GM12878 (cell line): ENCODE data around the gene RAD51B. TPM values are rescaled to one million over a fixed set of nuclear protein-coding genes. Genes with fewer than 3 reads are reported as not detected.

Experiments used
- BRCA1 ChIP-seq: IDR thresholded peaks from 2 replicates; pipeline ENCODE4 v1.6.1; 2011; ENCODE audit warnings: low read depth, low read length, improper control_type of control experiment
- CBFB ChIP-seq: IDR thresholded peaks from 2 replicates; pipeline ENCODE4 v1.6.1; 2016; ENCODE audit warnings: antibody characterized with exemption, low read depth
- CBX3 ChIP-seq: fragments of 200-600 bp; sonication (generic); IDR thresholded peaks from 2 replicates; pipeline ENCODE4 v1.6.1; 2016; ENCODE audit warnings: low read depth, borderline replicate concordance
- CHD2 ChIP-seq: IDR thresholded peaks from 2 replicates; pipeline ENCODE4 v1.6.1; 2011; ENCODE audit warnings: low read depth, low read length, improper control_type of control experiment, borderline replicate concordance
- E2F4 ChIP-seq: IDR thresholded peaks from 2 replicates; pipeline ENCODE4 v1.6.1; 2012; ENCODE audit warnings: low read depth, low read length, improper control_type of control experiment
- EGR1 ChIP-seq, 2 experiments: IDR thresholded peaks; 1 replicate in 1 of 2; 2 replicates in 1 of 2; pipeline ENCODE4 v1.6.1; 2011 to 2012; ENCODE audit warnings: low read depth in 2 of 2, low read length in 2 of 2, borderline replicate concordance in 1 of 2, mild to moderate bottlenecking in 1 of 2, moderate library complexity in 1 of 2
- EP300 ChIP-seq, 2 experiments: fragments of 150-350 bp in 1 of 2; IDR thresholded peaks; 2 replicates each; pipeline ENCODE4 v1.6.1; 2011 to 2012; ENCODE audit warnings: low read depth in 2 of 2, low read length in 2 of 2, borderline replicate concordance in 1 of 2, improper control_type of control experiment in 1 of 2, inconsistent platforms in 1 of 2; ENCODE audit not compliant: control insufficient read depth in 1 of 2
- HCFC1 ChIP-seq: fragments of 150-350 bp; IDR thresholded peaks from 2 replicates; pipeline ENCODE4 v1.6.1; 2014; ENCODE audit warnings: low read length
- KAT2A ChIP-seq: conservative IDR thresholded peaks from 2 replicates; pipeline ENCODE4 v1.6.1; 2011; ENCODE audit warnings: low read depth, low read length; ENCODE audit not compliant: control insufficient read depth
- NFYB ChIP-seq: IDR thresholded peaks from 2 replicates; pipeline ENCODE4 v1.6.1; 2011; ENCODE audit warnings: low read depth, mild to moderate bottlenecking, low read length, improper control_type of control experiment, moderate library complexity; ENCODE audit not compliant: insufficient read depth
- NR2F1 ChIP-seq: fragments of 450-650 bp; conservative IDR thresholded peaks from 2 replicates; pipeline ENCODE4 v1.6.1; 2017; ENCODE audit warnings: mild to moderate bottlenecking
- RBBP5 ChIP-seq: fragments of 200-600 bp; sonication (generic); conservative IDR thresholded peaks from 2 replicates; pipeline ENCODE4 v1.6.1; 2016
- RELA ChIP-seq: fragments of 450-650 bp; IDR thresholded peaks from 2 replicates; pipeline ENCODE4 v1.8.0; 2014; ENCODE audit warnings: borderline replicate concordance; ENCODE audit not compliant: partially characterized antibody
- RELB ChIP-seq: fragments of 450-650 bp; IDR thresholded peaks from 2 replicates; pipeline ENCODE4 v1.6.1; 2017; ENCODE audit warnings: low read depth, mild to moderate bottlenecking, moderate library complexity
- SP1 ChIP-seq: IDR thresholded peaks from one replicate; pipeline ENCODE4 v1.6.1; 2011; ENCODE audit warnings: low read depth, low read length
- TCF3 ChIP-seq: IDR thresholded peaks from 2 replicates; pipeline ENCODE4 v1.6.1; 2012; ENCODE audit warnings: low read depth, mild to moderate bottlenecking, low read length, borderline replicate concordance; ENCODE audit not compliant: insufficient read depth
- TCF7 ChIP-seq: IDR thresholded peaks from 2 replicates; pipeline ENCODE4 v1.6.1; 2014; ENCODE audit warnings: antibody characterized with exemption, borderline replicate concordance
- USF1 ChIP-seq: IDR thresholded peaks from 2 replicates; pipeline ENCODE4 v1.6.1; 2011; ENCODE audit warnings: borderline replicate concordance, low read depth, mild to moderate bottlenecking, moderate library complexity, mixed read lengths, low read length; ENCODE audit not compliant: insufficient read depth; ENCODE audit errors: extremely low read length
- ZNF207 ChIP-seq: fragments of 450-650 bp; IDR thresholded peaks from 2 replicates; pipeline ENCODE4 v1.6.1; 2014; ENCODE audit warnings: antibody characterized with exemption, mild to moderate bottlenecking, borderline replicate concordance
- ZNF217 ChIP-seq: fragments of 450-650 bp; IDR thresholded peaks from 2 replicates; pipeline ENCODE4 v1.6.1; 2017; ENCODE audit warnings: antibody characterized with exemption, mild to moderate bottlenecking
- ZNF274 ChIP-seq: IDR thresholded peaks from one replicate; pipeline ENCODE4 v1.8.0; 2011; ENCODE audit not compliant: insufficient read length, insufficient read depth
- polyA plus RNA-seq, 11 experiments: library from polyadenylated mRNA; depleted of rRNA in 4 of 11; unstranded in 6 of 11; stranded (reverse) in 5 of 11; fragments of >200 nt; fragmentation: Nextera tagmentation in 4 of 11; fragmentation: Illumina TruSeq in 1 of 11; extraction: Ambion mirVana in 4 of 11; extraction: Trizol in 1 of 11; gene quantifications; 1 replicate in 1 of 11; 2 replicates in 10 of 11; pipeline versions ENCODE4 v1.2.1 to v1.2.3, GENCODE V29; 2011 to 2016; ENCODE audit warnings: inconsistent platforms in 2 of 11, missing spikeins in 2 of 11, low read depth in 1 of 11
- total RNA-seq, 4 experiments: library from RNA; depleted of rRNA in 3 of 4; stranded (reverse); fragments of >200 nt in 3 of 4; fragmentation: Illumina TruSeq in 1 of 4; extraction: Trizol in 1 of 4; gene quantifications; 2 replicates each; pipeline versions ENCODE4 v1.2.1 to v1.2.3, GENCODE V29; 2013 to 2021
- TF ChIP-seq, protein P1 (sequence below): fragments of 450-650 bp; formaldehyde crosslinking; IDR thresholded peaks from 2 replicates; pipeline ENCODE4 v1.5.0; 2022; ENCODE audit warnings: mild to moderate bottlenecking, missing genetic modification characterization
- TF ChIP-seq, protein P2 (sequence below): IDR thresholded peaks from 2 replicates; pipeline ENCODE4 v1.6.1; 2012; ENCODE audit warnings: low read length, inconsistent platforms

RAD51B gene
- total and polyA plus RNA-seq, 10 of the 15 experiments (the other 5 are each of a cell fraction or from before 2014, with no cell fraction given): 9.8 to 26.8 (median 21.3) TPM

DNA sequence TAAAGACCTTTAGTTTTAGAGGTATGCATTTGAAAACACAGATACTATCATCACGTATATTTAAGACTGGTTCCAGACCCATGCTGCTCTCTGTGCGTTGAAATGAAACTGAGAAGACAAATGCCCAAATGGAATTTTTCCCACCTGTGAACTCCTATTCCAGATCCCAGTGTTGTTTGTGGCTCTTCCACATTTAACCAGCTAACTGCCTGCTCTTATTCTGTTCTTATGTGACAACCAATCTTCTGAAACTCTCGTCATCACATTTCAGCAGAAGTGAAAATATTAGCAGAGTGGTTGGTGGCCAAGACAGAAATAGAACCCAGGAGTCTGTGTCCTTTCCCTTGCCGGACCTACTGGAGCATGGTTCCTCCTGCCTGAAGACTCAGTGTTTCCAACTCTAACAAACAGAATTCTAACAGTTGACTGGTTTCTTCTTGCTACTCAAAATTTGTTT lies 460.2 kb downstream of the RAD51B start (continued):
- TF ChIP-seq EGR1 (IDR thresholded peaks at IDR 0.05; ENCODE audit: borderline replicate concordance in 1 of 2, low read depth in 2 of 2, low read length in 2 of 2): no peak
- TF ChIP-seq E2F4: no peak
- no peak for TF ChIP-seq NFYB
- TF ChIP-seq ZNF207: no peak
- TF ChIP-seq, protein P1, sequence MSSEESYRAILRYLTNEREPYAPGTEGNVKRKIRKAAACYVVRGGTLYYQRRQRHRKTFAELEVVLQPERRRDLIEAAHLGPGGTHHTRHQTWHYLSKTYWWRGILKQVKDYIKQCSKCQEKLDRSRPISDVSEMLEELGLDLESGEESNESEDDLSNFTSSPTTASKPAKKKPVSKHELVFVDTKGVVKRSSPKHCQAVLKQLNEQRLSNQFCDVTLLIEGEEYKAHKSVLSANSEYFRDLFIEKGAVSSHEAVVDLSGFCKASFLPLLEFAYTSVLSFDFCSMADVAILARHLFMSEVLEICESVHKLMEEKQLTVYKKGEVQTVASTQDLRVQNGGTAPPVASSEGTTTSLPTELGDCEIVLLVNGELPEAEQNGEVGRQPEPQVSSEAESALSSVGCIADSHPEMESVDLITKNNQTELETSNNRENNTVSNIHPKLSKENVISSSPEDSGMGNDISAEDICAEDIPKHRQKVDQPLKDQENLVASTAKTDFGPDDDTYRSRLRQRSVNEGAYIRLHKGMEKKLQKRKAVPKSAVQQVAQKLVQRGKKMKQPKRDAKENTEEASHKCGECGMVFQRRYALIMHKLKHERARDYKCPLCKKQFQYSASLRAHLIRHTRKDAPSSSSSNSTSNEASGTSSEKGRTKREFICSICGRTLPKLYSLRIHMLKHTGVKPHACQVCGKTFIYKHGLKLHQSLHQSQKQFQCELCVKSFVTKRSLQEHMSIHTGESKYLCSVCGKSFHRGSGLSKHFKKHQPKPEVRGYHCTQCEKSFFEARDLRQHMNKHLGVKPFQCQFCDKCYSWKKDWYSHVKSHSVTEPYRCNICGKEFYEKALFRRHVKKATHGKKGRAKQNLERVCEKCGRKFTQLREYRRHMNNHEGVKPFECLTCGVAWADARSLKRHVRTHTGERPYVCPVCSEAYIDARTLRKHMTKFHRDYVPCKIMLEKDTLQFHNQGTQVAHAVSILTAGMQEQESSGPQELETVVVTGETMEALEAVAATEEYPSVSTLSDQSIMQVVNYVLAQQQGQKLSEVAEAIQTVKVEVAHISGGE: no peak
- TF ChIP-seq EP300 (IDR thresholded peaks at IDR 0.05; ENCODE audit: borderline replicate concordance in 1 of 2, control insufficient read depth in 1 of 2, low read depth in 2 of 2, low read length in 2 of 2): peak; percentile 91 to 98; a peak in 3 of 4 replicates
- TF ChIP-seq HCFC1: no peak
- TF ChIP-seq CHD2: peak; percentile 75; the same call in 1 of the 2 replicates
- TF ChIP-seq USF1: no peak
- TF ChIP-seq RBBP5: no peak
- no peak for TF ChIP-seq BRCA1
- peak; percentile 33; the same call in 1 of the 2 replicates for TF ChIP-seq TCF7
- TF ChIP-seq RELB: peak; percentile 97
- no peak for TF ChIP-seq ZNF274
- peak; percentile 36 for TF ChIP-seq SP1
- peak; percentile 68 for TF ChIP-seq ZNF217
- 0 out of 2 replicates have a peak, but pooled peaks have one; percentile 55 for TF ChIP-seq CBFB
- TF ChIP-seq TCF3: no peak
- TF ChIP-seq KAT2A: no peak
- TF ChIP-seq NR2F1: peak; percentile 56; the same call in 1 of the 2 replicates
- TF ChIP-seq, protein P2, sequence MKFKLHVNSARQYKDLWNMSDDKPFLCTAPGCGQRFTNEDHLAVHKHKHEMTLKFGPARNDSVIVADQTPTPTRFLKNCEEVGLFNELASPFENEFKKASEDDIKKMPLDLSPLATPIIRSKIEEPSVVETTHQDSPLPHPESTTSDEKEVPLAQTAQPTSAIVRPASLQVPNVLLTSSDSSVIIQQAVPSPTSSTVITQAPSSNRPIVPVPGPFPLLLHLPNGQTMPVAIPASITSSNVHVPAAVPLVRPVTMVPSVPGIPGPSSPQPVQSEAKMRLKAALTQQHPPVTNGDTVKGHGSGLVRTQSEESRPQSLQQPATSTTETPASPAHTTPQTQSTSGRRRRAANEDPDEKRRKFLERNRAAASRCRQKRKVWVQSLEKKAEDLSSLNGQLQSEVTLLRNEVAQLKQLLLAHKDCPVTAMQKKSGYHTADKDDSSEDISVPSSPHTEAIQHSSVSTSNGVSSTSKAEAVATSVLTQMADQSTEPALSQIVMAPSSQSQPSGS: no peak
- TF ChIP-seq RELA: no peak
- TF ChIP-seq CBX3: no peak
